HG03439 (cell line): ENCODE data around the gene PKHD1.

Source experiments
- ATAC-seq: cut with Tn5 transposase; IDR thresholded peaks from one replicate; pipeline ENCODE4 v1.9.1; 2021; ENCODE audit warnings: mild to moderate bottlenecking, moderate library complexity; ENCODE audit not compliant: unreplicated experiment

PKHD1 gene

DNA sequence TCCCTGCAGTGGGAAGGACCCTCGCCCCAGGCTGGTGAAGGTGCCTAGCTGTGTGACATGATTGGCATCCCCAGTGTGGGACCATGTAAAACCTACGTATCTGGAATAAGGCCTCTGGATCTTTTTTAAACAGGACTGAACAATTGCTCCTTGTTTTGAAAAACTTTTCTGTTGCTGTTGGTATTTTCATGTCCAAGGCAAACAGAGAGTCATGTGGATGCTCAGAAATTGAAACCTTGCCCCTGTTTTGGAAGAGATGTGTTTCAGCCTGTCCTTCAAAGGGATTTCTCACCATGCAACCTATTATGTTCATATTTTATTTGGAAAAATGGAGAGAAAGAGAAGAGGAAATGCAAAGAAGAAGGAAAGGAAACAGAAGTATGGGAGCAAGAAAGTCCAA is 362.3 kb downstream of the PKHD1 start:
- no peak for ATAC-seq

DNA sequence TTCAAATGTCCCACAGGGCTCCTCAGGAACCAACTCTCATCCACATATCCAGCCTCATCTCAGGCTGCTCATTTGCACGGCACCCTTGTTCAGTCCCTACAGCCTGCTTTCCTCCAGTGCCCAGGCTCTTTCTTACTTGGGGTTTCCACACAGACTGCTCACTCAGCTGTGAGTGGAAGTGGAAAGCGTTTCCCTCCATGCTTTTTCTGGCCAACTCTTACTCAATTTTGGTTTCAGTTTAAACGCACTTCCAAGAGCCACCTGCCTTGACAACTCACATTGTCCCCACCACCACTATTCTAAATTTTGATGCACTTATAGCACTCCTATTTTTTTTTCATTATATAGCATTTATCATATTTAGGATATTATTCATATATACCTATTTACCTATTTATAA is 367.1 kb downstream of the PKHD1 start:
- ATAC-seq, result no peak

DNA sequence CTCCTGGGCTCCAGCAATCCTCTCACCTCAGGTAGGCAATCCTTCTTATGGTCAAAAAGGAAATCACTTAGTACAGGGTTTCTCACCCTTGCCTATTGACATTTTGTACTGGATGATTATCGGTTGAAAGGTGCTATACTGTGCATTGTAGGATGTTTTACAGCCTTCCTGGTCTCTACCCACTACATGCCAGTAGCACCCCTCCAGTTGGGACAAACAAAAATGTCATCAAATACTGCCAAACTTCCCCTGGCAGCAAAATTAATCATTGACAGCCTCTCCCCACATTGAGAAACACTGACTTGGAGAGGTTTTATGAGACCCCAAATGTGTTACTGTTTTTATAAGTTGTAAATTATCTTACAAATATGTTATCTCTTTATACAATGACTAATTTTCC is 368.1 kb downstream of the PKHD1 start:
- ATAC-seq, result no peak

DNA sequence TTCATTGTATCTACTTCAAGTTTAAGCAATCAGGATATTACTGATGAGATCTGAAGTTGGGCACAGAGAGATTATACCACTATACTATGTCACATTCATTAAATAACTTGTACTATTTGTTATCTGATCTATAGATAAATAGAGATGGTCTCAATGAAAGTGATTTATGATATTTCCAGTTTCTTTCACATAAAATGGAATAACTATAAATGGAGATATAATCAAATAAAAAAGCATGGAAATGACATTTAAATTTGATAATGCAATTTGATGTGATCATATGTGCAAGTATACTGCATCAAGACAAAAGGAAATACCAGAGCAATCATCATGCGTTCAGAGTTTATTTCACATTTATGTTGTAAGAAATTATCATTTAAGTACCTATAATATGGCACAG is 368.9 kb downstream of the PKHD1 start:
- no peak for ATAC-seq

DNA sequence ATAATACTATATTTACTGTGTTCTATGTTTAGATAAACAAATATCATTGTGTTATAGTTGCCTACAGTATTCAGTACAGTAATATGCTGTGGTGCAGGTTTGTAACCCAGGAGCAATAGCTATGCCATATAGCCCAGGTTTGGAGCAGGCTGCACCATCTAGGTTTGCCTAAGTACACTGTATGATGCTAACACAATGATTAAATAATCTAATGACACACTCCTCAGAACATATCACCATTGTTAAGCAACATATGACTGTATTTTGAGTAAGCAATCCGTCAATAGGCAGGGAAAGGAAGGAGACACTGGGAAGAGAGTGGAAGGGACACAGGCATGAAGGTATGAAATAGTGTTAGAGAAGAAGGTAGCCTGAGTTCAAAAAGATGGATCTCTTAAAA is 369.9 kb downstream of the PKHD1 start:
- no peak for ATAC-seq

DNA sequence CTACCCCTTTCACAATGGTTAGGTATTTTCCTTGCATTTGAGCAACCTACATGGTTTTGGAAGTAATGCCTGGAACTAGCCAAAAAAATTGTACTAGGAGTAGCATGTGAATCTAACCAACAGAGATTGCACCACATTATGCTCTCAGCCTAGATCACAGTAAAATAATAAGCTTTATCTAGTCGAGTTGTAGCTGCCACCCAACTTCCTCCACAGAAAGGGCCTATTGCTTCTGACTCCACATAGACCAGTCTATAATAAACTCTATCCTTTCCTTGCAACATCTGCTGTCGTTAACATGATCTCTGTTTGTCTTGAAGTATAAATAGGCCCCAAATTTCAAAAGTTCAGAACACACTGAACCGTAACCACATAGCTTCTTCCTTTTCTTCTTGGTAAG is 375.5 kb downstream of the PKHD1 start:
- no peak for ATAC-seq

DNA sequence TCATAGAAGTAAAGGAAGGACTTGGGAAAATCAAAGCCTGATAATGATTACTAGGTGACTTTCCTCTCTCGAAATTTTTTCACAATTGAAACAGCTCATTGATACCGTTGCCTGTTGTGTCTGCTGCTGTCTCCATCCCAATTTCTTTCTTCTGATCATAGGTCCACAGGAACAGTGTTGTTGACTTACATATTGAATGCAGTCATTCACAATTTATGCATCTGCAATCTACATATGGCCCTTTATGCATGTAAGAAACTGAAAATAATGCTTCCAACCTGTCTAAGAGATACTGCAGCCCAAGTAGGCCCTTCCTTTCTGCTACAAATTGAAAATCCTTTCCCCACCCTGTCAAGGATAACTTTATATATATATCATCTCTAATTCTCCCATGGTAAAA is 381.3 kb downstream of the PKHD1 start:
- ATAC-seq, result no peak

DNA sequence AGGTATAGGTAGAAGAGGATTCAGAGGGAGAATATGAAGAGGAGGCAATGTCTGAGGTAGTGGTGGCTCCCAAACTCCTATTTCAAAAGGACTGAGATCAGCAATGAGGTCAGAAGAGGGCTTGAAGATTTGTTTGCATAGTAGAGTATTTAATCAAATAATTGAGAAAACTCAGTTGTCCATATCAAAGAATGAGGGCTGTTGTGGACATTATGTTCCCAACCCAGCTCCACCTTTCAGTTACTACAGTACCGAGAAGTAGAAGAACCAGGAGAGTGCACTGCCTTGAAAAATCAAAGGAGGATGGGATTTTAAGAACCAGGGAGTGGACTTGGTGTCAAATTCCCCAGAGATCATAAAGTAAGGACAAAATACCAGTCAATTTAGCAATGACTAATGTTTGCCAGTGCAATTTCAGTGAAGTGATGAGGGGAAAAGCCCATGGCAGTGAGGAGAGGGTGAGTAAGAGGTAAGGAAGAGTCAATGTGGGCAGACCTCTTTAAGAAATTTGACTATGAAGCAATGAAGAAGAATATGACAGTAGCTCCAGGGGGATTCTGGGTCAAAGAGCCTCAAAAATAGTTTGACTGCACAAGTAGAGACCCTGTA is 382.4 kb downstream of the PKHD1 start:
- no peak for ATAC-seq

DNA sequence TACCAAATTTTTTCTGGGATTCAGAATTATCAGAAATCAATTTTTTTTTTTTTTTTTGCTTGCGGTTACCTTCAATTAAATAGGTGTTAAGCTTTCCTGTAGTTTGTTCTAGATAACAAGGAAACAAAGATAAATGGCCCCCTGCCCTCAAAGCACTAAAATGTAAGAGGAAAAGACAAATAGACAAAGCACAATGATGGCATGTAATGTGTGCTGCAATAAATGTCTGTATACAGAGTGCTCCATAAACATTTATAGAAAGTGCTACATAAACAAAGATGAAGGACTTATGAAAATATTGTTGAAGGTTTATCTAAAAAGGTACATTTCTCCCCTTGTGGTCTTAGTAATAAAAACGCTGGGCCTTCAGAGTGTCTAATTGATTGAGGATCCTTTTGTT is 384.6 kb downstream of the PKHD1 start:
- no peak for ATAC-seq

DNA sequence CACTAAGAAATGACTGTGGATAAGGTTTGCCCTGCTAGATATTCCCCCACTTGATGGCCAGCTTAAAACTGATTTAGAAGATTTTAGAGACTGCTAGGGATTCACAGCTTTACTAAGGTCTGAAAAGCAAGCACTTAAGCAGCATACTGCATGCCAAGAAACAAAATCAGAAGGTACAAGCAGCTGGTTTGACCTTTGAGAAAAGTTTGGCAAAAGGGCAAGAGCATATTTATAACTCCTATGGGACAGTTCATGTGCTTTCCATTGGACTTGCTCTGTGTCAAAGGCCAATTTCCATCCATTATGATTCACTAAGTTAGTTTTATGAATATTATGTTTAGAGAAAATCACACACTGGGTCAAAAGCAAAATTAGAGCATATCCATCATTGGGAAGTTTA is 402.8 kb downstream of the PKHD1 start:
- ATAC-seq, result no peak

DNA sequence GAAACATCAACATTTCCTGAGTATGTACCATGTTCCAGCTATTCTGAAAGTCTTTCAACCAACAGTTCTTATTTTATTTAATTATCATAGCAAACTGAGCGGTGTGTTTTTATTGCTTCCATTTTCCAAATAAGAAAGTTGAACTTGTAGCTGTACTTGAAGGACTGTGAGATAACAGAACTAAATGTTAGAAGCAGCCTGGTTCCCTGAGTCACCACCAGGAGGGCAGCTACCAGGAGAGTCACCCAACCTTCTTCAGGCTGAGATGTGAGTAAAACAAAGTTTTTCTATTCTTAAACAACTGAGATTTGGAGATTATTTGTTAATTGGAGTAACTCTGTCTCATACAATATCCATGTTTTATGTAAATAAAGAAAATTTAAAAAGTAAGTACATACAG is 403.4 kb downstream of the PKHD1 start:
- no peak for ATAC-seq

DNA sequence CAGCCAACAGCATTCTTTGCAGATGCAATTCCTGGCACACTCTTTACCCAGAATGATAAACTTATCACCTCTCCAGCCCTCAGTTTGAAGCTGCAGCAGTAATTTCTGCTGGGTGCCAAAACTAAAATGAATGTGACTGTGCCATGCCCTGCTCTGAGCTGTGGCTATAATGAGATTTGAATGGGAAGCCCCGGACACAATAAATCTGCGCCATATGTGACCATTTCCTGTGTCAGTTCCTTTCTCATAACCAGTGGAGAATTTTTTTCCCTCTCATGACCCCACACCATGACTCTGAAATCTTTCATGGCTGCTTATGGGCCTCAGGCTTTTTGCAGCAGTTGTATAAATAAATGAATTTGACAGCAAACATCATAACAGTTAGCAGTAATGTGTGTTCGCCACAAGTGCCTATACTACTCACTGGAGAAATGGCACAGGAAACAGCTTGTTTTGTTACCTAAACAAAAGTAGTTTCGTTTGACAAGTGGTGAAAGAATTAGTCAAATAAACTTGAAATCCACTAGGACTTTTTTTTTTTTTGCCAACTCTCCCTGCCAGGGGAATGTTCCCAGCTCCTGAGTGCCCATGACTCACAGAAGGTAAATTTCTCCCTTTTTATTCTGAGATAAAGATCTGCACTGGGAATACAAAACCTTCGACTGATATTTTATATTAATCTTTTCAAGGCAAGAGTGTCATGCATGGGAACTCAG is 408.4 kb downstream of the PKHD1 start:
- peak; percentile 68 for ATAC-seq

DNA sequence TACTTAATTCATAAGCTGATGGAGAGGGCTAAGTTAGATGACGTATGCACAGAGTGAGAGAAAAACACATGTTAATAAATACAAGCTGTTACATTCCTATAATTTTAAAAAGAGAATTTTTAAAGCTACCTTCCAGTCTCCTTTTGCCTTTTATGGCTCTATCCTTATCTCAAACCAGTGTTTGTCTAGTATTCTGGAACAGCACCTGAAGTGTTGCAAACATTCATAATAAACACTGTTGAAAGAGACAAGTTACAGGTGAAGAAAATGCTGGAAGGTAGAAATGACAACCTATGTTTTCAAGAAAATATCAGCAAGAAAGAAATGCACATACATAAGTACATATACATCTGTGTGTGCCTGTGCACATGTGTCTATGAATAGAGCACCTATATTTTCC is 409.1 kb downstream of the PKHD1 start:
- ATAC-seq, result no peak

DNA sequence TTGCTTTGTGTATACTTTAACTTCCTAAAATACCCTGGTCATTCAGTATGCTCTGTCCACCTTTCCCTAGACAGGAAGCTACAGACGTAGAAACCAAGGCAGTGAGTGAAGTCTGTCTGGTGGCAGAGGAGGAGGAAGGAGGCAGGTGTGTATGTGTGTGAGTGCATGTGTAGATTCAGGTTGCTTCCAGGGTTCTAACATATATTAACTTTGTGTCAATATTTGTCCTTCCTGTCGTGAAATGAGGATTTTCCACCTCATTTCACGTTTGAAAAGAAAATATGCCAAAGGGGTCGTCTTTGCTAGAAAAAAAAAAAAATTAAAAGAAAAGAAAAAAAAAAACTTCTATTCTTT is 411.5 kb downstream of the PKHD1 start:
- no peak for ATAC-seq

DNA sequence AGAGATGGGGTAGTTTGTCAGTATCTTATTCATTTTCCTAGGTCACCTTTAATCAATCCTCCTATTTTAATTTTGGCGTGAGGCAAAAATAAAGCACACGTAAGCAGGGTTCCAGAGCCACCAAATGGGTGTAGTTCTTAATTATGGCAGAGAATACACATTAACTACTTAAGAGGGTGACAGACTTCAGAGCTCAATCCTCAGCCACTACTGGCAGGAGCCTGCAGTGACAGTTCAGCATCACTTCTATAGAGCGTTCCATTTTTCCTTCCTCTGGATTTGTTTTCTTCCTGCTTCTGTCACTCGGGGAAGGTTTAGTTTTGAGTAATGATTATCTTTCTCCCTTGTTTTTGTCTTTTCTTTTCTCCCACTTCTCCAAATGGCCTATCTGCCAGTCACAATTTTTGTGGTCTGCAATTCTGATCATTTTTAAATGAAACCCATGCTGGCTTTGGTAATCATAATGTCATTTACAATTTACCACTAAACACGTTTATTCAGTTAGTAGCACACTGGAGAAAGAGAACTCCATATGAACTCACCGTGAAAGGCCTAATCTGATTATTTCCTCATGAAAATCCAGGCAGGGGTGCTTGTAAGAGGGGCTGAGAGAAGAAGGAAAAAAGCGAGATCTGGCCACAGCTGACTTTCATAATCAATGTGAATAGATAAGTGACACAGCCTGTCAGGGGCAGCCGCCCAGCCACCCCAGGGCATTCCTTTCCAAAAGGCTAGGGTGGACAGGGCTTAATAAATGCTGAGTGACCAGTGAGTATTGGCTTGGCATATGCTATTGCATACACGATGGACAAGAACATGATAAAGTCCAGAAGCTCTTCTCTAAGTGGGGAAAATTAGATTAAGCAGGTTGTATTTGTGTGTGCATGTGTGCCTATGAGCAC is 412.1 kb downstream of the PKHD1 start:
- no peak for ATAC-seq

DNA sequence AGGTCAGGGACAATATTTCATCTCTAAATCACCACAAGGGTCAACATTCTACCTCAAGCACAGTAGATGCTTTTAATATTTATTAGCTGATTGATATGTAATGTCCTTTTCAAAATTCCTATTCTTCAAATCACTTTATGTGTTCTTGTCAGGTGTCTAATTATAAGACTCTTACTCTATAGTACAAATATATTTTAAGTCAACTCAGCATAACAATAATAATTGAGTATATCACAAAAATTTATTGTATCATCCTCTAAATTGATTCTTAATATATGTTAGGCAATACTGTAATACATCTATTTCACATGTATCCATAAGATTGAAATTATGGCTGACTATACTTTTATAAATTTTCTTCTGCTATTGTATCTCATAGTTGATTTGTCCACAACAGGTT is 423.9 kb downstream of the PKHD1 start:
- no peak for ATAC-seq

DNA sequence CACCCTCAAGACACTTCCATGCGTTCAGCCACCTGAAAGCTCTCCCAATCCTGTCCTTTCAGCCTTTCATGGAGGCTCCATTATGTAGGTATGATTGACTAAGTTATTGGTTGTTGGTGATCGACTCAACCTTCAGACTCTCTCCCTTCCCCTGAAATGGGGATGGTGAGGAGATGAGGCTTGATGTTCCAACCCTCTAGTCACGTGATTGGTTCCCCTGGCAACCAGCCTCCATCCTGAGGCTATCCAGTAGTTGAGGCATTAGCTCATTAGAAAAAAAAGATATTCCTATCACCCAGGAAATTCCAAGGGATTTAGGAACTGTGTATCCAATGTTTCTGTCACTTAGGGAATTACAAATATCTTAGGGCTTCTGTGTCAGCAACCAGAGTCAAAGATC is 426.6 kb downstream of the PKHD1 start:
- no peak for ATAC-seq

DNA sequence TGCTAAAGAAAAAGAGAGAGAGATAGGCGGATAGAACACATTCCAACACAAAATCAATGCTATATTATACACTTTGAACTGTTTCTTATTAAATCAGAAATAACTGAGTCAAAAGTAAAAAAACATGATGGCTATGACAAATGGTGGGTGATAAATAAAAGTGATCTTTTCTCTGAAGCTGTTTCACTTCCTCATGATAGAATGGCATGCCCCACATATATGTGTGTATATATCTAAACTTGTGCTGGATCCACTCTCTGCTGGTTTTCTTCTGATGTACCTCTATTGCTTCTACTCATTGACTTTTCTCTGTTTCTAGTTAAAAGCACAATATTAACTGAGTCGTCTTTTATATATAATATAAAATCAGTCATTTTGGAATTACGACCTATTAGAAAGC is 429.9 kb downstream of the PKHD1 start:
- no peak for ATAC-seq

DNA sequence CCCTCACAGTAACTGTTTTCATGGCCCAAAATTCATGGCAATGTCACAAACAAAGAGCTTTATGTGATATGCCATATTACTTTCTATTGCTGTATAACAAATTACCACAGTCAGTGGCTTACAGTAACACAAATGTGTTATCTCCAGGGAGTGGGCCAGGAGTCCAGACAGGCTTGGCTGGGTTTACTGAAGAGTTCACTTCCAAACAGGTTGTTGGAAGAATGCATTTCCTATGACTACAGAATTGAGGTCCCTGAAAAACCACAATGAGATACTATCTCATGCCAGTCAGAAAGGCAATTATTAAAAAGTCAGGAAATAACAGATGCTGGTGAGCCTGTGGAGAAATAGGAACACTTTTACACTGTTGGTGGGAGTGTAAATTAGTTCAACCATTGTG is 431.9 kb downstream of the PKHD1 start:
- ATAC-seq, result no peak

DNA sequence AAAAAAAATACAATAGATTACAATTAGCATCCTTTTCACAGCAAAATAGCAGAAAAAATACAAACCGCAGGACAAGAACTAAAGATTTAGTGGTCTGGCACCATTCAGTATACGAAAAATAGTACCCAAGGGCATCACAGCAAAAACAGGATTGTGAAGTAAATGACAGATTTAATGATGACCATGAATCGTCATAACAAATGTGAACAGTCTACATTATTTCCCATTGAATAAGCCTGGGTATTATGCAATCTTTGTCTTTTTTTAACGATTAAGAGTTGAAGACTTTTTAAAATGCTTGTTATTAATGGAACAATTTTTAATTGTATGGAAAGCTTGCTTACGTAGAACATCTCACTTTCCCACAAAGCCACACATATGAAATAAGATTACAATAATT is 432.8 kb downstream of the PKHD1 start:
- no peak for ATAC-seq

DNA sequence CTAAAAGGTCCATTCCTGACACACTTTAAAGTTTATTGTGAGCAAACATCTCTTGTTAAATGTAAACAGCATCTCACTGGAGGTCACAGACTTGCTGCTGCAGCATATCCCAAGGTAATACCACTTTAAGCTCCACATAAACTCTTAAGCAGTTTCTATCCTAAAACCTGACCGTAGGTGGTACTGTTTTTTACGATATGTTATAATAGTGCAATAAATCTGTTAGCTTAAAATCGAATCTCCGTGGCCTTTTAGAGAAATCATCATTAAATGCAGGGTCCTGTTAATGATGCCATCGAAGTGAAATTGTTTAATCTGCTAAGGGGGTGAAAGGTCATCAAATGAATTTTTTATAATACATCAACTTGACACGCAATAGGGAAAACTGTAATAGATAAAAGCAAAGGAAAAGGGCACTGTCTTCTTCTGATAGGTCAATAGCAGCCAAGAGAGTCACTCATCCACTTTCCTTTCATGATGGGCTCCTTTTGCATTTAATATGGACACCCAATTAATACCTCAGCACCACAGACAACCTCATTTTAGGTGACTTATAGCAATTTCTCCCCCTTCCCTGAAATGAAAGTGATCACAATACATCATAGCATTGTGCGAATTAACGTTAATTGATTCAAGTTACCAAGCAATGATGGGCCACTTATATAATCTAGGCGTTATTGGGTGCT is 436.1 kb downstream of the PKHD1 start:
- no peak for ATAC-seq

DNA sequence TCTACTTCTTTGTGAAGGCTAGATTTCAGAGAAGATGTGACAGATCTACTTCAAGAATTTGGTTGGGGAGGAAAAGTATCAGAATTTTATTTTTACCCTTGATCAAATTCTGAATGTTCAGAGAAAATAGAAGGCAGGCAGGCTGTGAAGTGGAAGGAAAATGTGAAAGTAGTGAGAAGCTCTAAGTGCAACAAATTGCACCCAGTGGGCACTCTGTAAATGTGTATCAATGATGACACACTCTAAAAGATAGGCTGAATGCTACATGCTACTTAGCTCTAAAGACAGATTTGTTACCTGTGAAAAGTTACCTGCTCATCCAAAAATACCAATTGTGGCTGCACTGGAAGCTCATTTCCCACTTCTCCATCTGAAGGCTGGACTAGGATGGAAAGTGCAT is 438.6 kb downstream of the PKHD1 start:
- no peak for ATAC-seq
